NCI-H345 treated with DMSO at 0.1 percent for 48 hours (cell line): ENCODE data around the gene TOX4.
"Not testable (repeated sequence)": the region's sequence is repeated elsewhere in the genome, so short reads cannot be mapped to it uniquely, and the experiment has no call there.

Source experiments
- DNase-seq: peaks from one replicate; lab custom pipeline; 2025; ENCODE audit not compliant: unreplicated experiment; lab: John Stamatoyannopoulos, UW

Gene TOX4

GRCh38 chr14:21534576-21534975, 57.6 kb downstream of the TOX4 start:
- DNase-seq: no peak

DNA sequence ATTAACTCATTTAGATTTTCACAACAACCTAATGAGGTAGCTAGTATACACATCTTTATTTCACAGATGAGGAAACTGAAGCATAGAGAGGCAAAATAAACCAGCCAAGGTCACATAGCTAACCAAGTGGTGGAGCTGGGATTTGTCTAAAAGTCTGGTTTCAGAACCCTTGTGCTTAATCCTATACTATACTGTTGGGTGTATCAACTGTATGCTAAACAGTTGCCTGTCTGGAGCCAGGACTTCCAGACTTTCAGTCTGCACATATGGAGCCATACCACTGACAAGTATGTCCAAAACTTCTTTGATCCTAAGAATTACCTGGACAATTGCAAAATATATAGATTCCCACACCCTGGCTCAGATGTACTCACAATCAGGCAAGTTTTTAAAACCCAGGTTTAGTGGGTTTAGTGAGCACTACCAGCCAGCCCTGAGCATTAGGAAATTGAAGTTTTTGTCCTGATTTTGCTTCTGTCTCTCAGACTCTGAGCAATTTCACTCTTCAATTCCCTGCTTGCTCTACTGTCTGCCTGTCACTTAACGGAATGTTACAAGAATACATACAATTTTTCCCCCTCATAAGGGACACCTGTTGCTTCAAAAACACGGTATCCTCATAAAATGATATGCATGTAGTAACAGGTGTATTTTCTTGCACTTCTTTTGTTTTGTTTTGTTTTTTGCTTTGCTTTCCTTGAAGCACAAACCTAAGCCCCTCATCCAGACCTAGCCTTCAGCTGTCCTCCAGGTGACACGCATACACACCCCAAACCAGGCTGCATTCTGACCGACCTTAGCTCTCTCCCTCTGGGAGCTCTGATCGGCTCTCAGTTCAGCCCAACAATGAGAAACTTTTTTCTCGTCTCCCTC, 58.8 kb downstream of the TOX4 start:
- DNase-seq: no peak

DNA sequence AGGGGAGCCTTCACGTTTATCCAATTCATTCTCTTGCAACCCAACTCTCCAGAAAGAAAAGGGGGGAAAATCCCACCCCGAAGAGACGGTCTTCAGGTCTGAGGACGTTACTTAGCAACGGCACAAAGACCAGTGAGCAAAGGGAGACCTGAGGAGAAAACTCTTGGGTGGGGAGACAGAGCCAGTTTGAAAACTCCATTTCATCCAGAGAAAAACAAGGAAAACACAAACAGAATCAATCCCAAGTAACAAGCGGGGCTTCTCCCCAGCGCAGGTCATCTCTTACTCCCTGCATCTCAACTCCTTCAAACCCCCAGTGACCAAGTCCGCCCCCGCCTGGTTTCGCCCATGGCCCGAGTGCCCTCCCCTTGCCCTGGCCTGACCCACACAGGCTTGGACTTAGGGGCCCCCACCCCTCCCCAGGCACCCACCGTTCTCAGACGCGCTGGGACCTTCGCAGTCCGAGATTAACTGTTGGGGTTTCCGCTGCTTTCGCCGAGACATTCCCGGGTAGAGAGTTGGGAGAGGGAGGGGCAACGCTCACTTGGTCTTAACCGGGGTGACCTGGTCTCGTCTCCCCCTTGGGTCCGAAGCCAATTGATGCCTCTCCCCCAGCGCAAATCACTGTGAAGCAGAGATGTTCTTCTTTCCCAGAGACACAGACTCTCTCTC, 59.6 kb downstream of the TOX4 start:
- DNase-seq: no peak

- no peak for DNase-seq
These were observed 60.1 kb downstream of the TOX4 start for GRCh38 chr14:21537090-21537424.

DNA sequence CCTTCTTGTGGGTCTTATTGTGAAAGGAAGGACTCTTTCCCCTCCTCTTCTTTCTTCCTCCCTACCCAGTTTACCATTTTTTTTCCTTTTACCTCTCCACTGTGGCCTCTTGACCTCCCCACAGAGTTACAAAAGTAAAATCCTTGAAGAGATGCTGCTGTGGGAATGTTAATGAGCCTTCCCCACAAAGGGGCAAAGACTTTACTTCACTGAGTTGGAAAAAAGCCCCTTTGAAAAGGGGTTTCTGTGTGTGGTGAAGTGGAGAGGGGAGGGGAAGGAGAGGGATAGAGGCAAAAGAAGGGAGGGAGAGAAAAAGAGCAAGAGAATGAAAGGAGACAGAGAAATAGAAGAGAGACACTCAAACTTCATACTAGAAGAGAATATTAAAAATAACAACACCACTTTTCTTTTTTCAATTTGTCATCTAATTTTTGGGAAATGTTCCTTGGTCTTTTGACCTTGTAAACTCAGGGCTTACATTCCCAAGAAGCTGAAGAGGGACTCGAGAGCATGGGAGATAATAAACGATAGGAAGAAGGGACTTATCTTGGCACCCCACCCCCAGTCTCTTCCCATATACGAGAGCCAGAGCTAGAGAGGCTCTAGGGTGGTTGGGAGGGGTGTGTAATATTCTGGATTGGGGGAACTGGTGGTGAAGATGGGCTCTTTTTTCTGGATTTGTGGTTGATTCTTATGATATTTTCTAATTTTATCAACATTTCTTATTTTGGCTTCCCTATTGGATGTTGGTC, 62.4 kb downstream of the TOX4 start:
- no peak for DNase-seq

DNA sequence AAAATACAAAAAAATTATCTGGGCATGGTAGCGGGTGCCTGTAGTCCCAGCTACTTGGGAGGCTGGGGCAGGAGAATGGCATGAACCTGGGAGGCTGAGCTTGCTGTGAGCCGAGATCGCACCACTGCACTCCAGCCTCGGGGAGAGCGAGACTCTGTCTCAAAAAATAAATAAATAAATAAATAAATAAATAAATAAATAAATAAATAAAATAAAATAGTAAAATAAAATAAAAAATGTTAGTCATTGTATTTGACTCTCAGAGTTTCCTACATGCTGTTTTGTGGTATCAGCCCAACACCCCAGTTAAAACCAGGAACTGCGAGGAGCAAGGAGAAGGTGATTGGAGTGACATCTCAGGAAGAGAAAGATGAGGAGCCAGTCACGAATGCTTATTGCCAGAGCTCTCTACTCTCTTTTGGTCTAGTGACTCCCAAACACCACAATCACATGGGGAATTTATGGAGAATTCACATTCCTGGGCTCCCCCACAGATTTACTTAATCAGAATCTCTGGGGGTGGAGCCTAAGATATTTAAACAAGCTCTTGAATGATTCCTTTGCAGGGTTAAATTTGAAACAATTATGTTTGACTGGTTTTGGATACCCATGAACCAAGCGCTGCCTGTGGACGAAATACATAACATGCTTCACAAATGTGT, 64.5 kb downstream of the TOX4 start:
- no peak for DNase-seq

- DNase-seq: no peak
These were observed 66.5 kb downstream of the TOX4 start for GRCh38 chr14:21543521-21543960.

DNA sequence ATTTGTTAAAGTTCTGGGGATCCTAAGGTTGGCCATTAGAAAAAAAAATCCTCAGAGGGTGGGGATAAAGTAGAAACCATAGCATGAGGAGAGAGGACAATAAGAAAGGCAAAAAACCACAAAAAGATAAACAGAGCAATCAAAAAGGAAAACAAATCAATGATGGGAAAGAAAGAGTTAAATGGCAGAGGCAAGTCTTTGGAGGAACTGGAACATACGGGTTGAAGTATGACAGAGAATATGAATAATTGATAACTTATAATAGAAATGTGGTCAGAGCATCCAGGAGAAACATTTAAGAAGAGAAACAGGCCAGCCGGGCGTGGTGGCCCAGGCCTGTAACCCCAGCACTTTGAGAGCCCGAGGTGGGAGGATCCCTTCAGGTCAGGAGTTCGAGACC, 67.0 kb downstream of the TOX4 start:
- no peak for DNase-seq

DNA sequence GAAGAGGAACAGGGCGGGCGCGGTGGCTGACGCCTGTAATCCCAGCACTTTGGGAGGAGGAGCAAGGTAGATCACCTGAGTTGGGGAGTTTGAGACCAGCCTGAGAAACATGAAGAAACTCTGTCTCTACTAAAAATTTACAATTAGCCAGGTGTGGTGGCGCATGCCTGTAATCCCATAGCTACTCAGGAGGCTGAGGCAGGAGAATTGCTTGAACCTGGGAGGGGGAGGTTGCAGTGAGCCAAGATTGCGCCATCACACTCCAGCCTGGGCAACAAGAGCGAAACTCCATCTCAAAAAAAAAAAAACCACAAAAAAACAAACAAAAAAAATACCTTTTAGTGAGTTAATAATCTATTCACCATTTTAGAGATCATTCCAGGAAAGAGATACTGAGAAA, 67.6 kb downstream of the TOX4 start:
- not testable (repeated sequence) for DNase-seq
